NCI-H2227 (cell line): ENCODE data around the gene SPOCK1.
"Not testable (repeated sequence)": the region's sequence is repeated elsewhere in the genome, so short reads cannot be mapped to it uniquely, and the experiment has no call there.

Source experiments
- DNase-seq: peaks from one replicate; lab custom pipeline; 2025; ENCODE audit not compliant: unreplicated experiment; lab: John Stamatoyannopoulos, UW

Gene SPOCK1

DNA sequence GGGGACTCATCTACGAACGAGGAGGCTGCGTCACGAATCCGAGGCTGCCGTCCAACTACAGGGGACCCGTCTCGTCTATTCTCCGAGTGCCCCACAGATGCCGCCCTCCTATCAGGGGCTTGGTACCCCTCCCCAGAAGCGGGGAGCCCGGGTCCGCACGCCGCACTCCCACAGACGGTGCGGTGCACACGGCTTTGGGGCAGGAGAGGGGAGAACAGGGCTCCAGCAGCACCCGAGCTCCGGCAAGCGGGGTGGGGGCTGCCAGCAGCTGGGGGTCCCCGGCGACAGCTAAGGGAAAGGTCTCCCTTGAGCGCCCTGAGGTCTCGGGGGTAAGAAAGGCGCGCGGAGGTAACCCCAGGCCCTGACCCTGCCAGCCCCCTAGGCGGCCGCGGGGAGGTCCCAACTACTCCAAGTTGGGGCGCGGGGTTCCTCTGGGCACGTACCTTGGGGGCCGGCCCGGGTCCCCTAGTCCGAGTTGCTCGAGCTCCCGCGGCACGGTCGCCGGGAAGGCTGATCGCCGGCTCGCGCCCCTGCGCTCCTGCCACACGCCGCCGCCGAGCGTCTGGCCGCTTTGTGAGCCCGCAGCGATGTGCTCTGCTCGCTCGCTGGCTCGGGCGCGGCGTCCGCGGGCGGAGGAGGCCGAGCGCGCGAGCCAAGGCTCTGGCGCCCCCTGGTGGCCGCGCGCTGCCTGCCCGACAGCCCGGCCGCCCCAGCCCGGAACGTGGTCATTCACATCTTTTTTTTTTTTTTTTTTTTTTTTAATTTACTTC, at the start of gene SPOCK1:
TSS of gene SPOCK1 (minus strand) at position 591 of the 770 bp plus-strand sequence.
- DNase-seq, result peak; percentile 88

DNA sequence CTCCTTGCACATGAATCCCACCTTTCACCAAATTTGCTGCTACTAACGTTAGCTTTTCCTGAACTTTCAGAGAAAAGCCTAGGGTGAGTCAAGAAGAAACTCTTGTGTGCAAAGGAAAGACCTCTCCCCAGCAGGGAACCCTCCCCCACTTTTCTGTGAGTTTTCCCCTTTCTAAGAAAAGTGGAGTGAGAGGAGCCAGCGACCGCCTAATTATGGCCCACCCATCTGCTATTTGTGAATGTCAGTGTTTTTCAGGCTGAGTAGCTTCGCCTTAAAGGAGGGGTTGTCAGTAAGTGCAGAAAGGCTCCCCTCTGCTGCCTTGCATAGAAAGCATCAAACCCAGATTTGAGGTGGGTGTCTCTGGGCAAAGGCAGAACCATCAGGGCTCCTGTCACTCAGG, 46.8 kb upstream of the SPOCK1 start:
- DNase-seq, result no peak

DNA sequence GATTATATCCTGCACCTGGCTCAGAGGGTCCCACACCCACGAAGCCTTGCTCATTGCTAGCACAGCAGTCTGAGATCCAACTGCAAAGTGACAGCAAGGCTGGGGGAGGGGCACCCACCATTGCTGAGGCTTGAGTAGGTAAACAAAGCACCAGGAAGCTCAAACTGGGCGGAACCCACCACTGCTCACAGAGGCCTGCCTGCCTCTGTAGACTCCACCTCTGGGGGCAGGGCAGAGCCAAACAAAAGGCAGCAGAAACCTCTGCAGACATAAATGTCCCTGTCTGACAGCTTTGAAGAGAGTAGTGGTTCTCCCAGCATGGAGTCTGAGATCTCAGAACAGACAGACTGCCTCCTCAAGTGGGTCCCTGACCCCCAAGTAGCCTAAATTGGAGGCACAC, 36.3 kb upstream of the SPOCK1 start:
- not testable (repeated sequence) for DNase-seq

DNA sequence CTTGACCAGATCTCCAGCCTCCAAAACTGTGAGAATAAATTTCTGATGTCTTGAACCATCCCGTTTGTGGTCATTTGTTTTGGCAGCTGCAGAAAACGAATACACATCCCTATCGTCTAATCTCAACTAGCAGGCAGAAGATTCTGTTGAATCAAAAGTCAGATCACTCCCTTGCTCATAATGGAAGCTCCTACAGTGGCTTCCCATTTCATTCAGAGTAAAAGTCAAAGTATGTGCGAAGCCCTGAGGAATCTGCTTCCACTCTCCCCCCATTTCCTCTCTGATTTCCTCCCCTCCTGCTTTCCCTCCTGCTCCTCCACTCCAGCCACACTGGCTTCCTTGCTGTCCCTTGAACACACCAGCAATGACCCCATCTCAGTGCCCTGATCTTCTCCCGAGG, 34.8 kb upstream of the SPOCK1 start:
- DNase-seq, result no peak

DNA sequence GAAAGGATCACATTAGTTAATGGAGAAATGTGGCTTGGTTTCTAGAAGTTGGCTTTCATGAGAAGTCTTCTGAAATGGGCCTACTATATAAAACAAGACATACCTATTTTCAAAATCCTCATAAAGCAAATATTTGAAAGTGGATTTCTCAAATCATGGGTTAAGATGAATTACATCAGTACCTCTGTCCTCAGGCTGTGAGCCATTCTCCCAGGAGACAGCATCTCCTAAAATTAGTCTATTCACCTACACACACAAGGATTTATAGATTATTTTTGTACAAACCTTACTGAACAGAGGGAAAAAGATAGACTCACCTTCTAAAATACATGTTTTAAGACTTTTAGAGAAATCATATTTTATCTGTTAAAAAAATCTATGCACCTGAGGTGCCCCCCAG, 32.1 kb upstream of the SPOCK1 start:
- DNase-seq, result no peak

DNA sequence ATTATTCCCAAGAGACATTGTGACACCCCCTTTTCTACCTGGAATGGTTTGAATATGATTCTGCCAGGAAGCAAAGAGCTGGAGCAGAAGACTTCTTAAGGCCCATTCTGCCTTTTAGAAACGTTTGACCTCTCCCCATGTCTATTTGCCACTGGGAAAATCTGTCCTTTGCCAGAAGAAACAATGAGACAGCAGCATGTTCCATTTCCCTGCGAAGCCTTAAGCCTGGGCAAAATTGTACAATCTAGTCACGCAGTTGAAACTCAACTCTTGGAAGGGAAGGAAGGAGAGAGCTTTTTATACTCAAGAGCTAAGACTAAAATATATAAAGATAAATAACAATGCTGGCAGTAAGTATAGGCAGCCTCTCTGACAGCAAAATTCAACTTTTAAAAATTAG, 22.1 kb upstream of the SPOCK1 start:
- no peak for DNase-seq

DNA sequence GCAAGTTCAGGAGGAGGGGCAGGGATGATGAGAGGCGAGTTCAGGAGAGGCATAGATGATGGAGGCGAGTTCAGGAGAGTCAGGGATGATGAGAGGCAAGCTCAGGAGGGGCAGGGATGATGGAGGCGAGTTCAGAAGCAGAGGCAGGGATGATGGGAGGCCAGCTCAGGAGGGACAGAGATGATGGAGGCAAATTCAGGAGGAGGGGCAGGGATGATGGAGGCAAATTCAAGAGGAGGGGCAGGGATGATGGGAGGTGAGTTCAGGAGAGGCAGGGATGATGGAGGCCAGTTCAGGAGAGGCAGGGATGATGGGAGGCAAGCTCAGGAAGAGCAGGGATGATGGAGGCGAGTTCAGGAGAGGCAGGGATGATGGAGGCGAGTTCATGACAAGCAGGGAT, 17.8 kb upstream of the SPOCK1 start:
- DNase-seq, result no peak

DNA sequence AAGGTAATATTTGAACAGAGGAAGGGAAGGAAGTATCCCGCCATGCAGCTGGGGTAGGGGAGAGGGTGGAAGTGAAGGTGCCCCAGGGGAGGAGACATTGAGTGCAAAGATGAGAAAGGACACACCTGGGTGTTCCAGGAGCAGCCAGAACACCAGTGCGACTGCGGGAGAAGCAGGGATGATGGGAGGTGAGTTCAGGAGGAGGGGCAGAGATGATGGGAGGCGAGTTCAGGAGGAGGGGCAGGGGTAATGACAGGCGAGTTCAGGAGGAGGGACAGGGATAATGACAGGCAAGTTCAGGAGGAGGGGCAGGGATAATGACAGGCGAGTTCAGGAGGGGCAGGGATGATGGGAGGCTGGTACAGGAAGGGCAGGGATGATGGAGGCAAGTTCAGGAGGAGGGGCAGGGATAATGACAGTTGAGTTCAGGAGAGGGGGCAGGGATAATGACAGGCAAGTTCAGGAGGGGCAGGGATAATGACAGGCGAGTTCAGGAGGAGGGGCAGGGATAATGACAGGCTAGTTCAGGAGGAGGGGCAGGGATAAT, 17.2 kb upstream of the SPOCK1 start:
- peak; percentile 48 for DNase-seq

DNA sequence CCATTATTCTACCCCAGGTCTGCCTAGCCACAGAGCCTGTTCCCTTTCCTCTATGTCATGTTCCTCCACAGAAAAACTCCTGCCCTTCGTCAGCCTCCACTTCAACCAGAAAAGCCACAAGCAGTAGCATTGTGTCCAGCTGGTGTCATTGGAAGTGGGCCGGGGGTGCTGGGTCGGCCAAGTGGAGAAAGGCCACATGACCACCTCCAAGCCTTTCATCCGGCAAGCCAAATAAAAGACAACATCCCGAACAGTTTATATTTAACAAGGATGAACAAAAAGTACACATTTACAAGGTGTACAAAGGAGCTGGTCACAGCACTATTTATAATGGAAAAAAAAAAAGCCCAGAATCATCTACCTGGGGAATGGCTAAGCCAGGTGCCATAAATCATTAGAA, 16.1 kb upstream of the SPOCK1 start:
- no peak for DNase-seq

DNA sequence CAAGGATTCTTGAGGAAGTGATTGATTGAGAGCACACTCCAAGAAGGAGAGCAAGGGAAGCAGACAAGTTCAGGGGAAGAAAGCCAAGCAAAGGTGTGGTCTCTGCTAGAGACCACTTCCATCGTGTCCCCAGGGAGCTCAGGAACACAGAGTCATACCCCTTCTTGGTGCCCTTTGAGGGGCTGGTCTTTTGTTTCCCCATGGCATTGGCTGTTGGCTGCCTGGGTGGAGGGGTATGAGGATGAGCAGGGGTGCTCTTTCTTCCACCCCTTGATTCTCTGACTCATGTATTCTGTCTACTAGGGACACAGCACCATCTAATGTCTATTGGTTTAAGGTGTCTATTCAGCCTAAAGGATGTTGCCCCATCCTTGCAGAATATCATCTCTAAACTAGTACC, 11.5 kb upstream of the SPOCK1 start:
- DNase-seq, result no peak

DNA sequence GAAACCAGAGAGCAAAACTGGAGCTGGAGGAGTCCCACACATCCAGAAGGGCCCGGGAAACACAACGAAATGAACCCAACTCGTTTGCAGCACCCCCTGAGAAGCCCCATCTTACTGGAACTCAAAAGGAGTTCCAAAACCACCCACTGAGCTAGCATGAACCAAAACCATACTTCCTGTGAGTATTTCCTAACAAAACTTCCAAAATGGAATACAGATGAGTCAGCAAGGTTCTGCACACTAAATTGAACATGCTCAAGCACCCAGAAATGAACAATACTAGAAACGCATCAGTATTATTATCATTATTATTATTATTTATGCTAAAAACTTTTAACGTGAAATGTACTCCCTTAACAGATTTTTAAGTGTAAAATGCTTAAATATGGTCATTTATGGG, 8.0 kb upstream of the SPOCK1 start:
- DNase-seq, result no peak

DNA sequence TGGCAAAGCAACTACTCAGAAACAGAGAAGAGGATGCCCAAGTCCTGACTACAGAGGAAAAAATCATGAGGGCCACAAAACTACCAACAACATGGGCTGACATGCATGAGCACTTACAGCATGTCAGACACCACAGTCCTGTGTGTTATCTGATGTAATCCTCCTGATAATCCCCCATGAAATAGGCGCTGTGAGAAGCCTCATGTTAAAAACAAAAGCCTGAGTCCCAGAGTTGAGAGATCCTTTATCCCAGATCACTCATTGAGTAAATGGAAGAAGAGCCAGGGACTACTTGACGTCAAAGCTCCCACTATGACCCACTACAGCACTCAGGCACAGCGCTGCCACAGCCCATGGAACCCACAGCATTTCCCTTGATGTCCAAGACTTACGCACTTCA, 7.2 kb upstream of the SPOCK1 start:
- DNase-seq, result no peak

DNA sequence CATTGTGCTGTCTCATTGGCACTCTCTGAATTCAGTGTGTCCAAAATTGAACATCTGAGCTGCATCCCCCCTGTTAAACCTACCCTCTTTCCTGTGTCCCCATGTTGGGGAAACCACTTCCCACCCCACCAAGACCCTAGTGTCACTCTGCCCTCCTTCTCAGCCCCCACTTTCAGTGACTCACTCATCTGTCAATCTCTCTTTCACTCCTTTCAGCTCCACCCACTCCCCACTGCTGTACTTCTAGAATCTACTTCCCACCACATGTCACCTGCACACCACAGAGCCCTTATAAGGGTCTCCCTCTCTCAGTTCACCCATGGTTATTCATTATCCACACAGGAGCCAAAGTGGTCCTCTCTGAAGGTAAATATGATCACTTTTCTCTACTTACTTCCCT, 5.8 kb upstream of the SPOCK1 start:
- no peak for DNase-seq

DNA sequence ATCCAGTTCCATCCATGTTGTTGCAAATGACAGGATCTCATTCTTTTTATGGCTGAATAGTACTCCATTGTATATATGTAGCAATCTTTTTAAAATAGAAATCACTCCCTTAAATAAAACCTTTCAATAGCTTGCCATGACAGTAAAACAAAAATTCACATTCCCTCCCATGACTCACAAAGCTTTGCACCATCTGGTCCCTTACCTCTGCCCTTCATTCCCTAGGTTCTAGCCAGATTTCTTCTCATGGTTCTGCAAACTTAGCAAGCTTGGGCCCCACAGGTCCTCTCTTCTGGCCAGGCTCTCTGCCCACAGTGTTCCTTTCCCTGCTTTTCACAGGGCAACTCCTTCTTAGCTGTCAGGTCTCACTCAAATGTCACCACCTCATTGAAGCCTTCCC, 4.3 kb upstream of the SPOCK1 start:
- DNase-seq, result no peak

DNA sequence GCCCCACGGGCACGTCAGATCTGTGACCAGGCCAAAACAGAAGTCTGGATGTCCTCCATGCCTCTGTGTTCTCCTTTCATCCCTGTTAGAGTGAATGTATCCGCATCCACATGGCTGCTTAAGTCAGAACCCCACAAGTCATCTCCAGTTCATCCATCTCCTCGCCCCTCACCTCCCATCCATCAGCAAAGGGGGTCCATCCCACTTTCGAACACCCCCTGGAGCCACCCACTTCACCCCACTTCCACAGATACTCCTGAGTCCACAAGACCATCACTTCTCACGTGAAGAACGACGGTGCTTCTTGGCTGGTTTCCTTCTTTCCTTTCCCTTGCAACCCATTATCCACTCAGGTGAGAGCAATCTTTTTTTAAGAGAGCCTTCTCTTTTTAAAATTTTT, 3.5 kb upstream of the SPOCK1 start:
- DNase-seq, result no peak

DNA sequence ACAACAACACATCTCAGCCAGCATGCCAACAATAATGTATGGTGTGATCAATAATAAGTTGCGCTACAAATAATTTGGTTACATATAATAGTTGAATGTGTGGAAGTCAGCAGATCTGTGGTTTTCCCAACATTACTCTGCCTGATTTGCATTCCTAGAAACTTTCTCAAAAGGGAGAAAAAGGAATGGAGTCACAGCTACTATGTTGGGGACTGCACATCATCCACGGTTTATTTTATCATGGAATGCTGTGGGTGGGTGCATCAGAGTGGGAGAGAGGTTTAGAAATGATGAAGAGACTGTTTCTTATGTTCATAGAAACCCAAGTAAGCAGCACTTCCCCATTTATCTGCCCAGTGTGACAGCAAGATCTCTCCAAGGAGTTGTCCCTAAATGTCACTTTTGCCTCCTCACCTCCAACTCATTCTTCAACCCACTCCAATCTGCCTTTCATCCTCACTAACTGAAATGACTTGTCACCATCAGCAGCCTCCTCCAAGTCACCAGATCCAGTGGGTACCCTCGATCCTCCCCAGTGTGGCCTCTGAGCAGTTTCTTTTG, 2.8 kb upstream of the SPOCK1 start:
- DNase-seq, result no peak

DNA sequence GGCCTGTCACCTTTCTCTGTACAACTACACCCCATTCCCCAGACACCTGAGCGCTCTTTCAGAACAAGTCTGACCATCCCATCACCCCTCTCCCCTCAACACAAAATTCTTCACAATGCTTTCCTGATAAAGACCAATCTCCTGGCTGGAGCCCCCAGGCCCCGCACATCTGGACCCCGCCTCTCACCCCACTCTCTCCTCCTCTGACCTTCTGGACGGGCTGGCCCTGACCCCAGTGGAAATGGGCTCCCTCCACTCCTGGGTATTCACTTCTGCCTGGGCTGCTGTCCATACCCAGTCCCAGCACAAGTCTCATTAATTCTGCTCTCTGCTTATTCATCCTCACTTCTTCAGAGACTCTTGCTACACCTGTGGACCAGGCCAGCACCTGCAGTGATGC, 2.1 kb upstream of the SPOCK1 start:
- DNase-seq, result no peak

DNA sequence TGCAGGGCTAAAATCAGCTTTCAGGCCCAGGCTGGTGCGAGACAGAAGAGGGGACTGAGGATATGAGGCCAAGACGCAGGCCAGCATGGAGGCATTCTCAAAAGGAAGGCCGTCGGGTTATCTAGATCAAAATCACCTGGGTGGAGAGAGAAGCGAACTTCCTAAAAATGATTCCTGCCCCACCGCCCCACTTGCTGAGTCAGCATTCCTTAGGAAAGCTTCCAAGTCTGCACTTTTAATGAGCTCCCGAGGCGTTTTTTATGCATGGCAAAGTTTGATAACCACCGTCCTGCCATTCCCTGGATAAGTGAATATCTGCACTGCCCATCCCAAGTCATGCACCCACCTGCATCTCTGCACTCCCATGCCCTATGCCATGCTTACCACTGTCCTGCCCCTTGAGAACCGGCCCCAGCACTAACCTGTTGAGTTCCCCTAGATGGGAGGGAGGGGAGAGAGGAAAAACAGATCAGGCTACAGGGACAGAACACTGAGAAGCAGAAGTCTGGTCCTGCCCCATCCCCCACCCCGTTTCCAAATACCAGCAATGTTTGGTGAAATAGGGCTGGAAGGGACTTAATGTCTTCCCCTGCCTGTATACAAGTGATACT, 1.6 kb upstream of the SPOCK1 start:
- DNase-seq, result no peak

DNA sequence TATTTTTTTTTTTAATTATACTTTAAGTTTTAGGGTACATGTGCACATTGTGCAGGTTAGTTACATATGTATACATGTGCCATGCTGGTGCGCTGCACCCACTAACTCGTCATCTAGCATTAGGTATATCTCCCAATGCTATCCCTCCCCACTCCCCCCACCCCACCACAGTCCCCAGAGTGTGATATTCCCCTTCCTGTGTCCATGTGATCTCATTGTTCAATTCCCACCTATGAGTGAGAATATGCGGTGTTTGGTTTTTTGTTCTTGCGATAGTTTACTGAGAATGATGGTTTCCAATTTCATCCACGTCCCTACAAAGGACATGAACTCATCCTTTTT, 351 bp upstream of the SPOCK1 start:
- not testable (repeated sequence) for DNase-seq

DNA sequence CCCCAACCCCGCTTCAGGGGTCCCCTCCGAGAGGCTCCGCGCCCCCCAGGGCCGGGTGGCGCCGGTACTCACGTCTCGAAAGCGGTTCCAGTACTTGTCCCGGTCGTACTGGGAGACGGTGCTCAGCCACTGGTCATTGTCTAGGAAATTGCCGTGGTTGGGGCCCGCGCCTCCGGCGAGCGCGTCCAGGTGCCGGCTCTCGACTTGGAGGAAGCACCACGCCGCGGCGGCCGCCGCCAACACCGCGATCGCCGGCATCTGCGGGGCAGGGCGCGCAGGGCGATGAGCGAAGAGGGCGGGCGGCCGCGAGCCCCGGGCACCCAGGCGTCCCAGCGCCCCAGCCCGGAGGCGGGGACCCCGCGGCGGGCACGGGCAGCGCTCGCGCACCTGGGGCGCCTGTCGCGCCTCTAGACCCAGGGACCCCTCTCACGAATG, 808 bp downstream of the SPOCK1 start:
- peak; percentile 38 for DNase-seq

DNA sequence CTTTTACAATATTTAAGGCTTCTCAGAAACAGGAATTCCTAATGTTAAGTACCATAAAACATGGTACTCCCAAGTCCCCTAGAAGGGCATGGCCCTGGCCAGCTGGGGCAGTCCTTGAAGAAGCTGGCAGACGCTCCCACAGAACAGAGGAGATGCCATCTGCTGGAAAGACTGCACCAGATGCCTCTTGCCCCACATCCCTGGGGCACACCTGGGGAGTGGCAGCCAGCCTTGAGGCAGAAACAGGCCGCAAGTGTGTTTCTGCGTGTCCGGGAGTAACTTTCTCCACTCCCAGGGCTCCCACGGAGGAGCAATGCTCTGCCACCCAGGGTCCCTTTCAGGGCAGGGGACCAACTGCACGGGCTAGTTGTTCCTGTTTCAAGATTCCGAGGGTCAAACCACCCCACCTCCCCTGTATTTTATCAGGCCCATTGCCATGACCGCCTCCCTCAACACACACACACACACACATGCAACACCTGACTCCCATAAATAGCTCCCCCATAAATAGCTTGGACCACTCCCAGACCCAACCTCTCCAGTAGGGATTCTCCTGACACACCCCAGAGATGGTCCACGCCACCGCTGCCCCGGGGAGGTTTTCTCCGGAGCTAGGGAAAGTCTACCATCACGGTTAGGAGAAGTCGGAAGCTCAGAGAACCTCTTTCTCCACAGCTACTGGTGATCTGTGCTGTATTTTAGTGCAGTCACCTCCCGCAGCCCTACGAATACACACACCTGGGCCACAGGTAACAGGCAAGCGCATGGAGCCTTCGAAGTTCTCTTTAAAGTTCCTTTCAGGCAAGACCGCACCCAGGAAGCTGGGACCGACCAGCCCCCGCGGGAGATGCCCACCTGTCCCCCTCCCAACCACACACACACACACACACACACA, 1.5 kb downstream of the SPOCK1 start:
- DNase-seq, result no peak
